ENCODE data around the gene PDE4DIP.
"Not testable (repeated sequence)": the region's sequence is repeated elsewhere in the genome, so short reads cannot be mapped to it uniquely, and the experiment has no call there.

The PDE4DIP gene

GRCh38 chr1:148844220-148844619 lies at the start of gene PDE4DIP:
PDE4DIP (plus strand) TSS chr1:148844428; CDS start chr1:148844775, 347 bp downstream.
- not testable (repeated sequence) for H2AFZ ChIP-seq (ENCODE audit: low read depth, low read length, severe bottlenecking); H4K20me1 ChIP-seq (ENCODE audit: low read depth, low read length); H3K36me3 ChIP-seq (ENCODE audit: low read length); H3K27ac ChIP-seq (ENCODE audit: low read depth, low read length); H3K27me3 ChIP-seq (ENCODE audit: low read length); H3K4me2 ChIP-seq (ENCODE audit: low read depth, low read length, poor library complexity, severe bottlenecking); H3F3A ChIP-seq (ENCODE audit: insufficient read depth); H3K9me3 ChIP-seq (ENCODE audit: insufficient read depth, low read length); H3K4me3 ChIP-seq (ENCODE audit: insufficient read depth, low read length, poor library complexity, severe bottlenecking); H3K79me2 ChIP-seq (ENCODE audit: insufficient read depth, low read length); H3K9ac ChIP-seq (ENCODE audit: low read length); H3K9me2 ChIP-seq (replicated peaks; ENCODE audit: insufficient read depth, low read length)

- not testable (repeated sequence) for H3K4me2 ChIP-seq (ENCODE audit: low read depth, low read length, poor library complexity, severe bottlenecking); H3K36me3 ChIP-seq (ENCODE audit: low read length); H3F3A ChIP-seq (ENCODE audit: insufficient read depth); H3K9me2 ChIP-seq (replicated peaks; ENCODE audit: insufficient read depth, low read length); H2AFZ ChIP-seq (ENCODE audit: low read depth, low read length, severe bottlenecking); H3K27ac ChIP-seq (ENCODE audit: low read depth, low read length); H4K20me1 ChIP-seq (ENCODE audit: low read depth, low read length); H3K9ac ChIP-seq (ENCODE audit: low read length); H3K4me3 ChIP-seq (ENCODE audit: insufficient read depth, low read length, poor library complexity, severe bottlenecking); H3K9me3 ChIP-seq (ENCODE audit: insufficient read depth, low read length); H3K79me2 ChIP-seq (ENCODE audit: insufficient read depth, low read length); H3K27me3 ChIP-seq (ENCODE audit: low read length)
These were observed 35.8 kb upstream of the PDE4DIP start for GRCh38 chr1:148808268-148808928.

GRCh38 chr1:148808929-148809283 lies 35.3 kb upstream of the PDE4DIP start:
- H3K27me3 ChIP-seq (ENCODE audit: low read length); H3K9me3 ChIP-seq (ENCODE audit: insufficient read depth, low read length); H3K4me2 ChIP-seq (ENCODE audit: low read depth, low read length, poor library complexity, severe bottlenecking); H3K9ac ChIP-seq (ENCODE audit: low read length); H2AFZ ChIP-seq (ENCODE audit: low read depth, low read length, severe bottlenecking); H3F3A ChIP-seq (ENCODE audit: insufficient read depth); H3K36me3 ChIP-seq (ENCODE audit: low read length); H4K20me1 ChIP-seq (ENCODE audit: low read depth, low read length); H3K9me2 ChIP-seq (replicated peaks; ENCODE audit: insufficient read depth, low read length); H3K4me3 ChIP-seq (ENCODE audit: insufficient read depth, low read length, poor library complexity, severe bottlenecking); H3K79me2 ChIP-seq (ENCODE audit: insufficient read depth, low read length); H3K27ac ChIP-seq (ENCODE audit: low read depth, low read length): not testable (repeated sequence)

- not testable (repeated sequence) for H3K9me2 ChIP-seq (replicated peaks; ENCODE audit: insufficient read depth, low read length); H3K27ac ChIP-seq (ENCODE audit: low read depth, low read length); H4K20me1 ChIP-seq (ENCODE audit: low read depth, low read length); H2AFZ ChIP-seq (ENCODE audit: low read depth, low read length, severe bottlenecking); H3K36me3 ChIP-seq (ENCODE audit: low read length); H3K9ac ChIP-seq (ENCODE audit: low read length); H3K4me2 ChIP-seq (ENCODE audit: low read depth, low read length, poor library complexity, severe bottlenecking); H3K9me3 ChIP-seq (ENCODE audit: insufficient read depth, low read length); H3F3A ChIP-seq (ENCODE audit: insufficient read depth); H3K4me3 ChIP-seq (ENCODE audit: insufficient read depth, low read length, poor library complexity, severe bottlenecking); H3K79me2 ChIP-seq (ENCODE audit: insufficient read depth, low read length); H3K27me3 ChIP-seq (ENCODE audit: low read length)
These were observed 22.0 kb upstream of the PDE4DIP start for GRCh38 chr1:148822180-148822579.

GRCh38 chr1:148823822-148824221 lies 20.4 kb upstream of the PDE4DIP start:
- H3K4me2 ChIP-seq (ENCODE audit: low read depth, low read length, poor library complexity, severe bottlenecking); H3F3A ChIP-seq (ENCODE audit: insufficient read depth); H3K9ac ChIP-seq (ENCODE audit: low read length); H3K27me3 ChIP-seq (ENCODE audit: low read length); H3K27ac ChIP-seq (ENCODE audit: low read depth, low read length); H3K36me3 ChIP-seq (ENCODE audit: low read length); H3K79me2 ChIP-seq (ENCODE audit: insufficient read depth, low read length); H3K9me3 ChIP-seq (ENCODE audit: insufficient read depth, low read length); H3K4me3 ChIP-seq (ENCODE audit: insufficient read depth, low read length, poor library complexity, severe bottlenecking); H3K9me2 ChIP-seq (replicated peaks; ENCODE audit: insufficient read depth, low read length); H4K20me1 ChIP-seq (ENCODE audit: low read depth, low read length); H2AFZ ChIP-seq (ENCODE audit: low read depth, low read length, severe bottlenecking): not testable (repeated sequence)

GRCh38 chr1:148825029-148825428 lies 19.2 kb upstream of the PDE4DIP start:
- not testable (repeated sequence) for H4K20me1 ChIP-seq (ENCODE audit: low read depth, low read length); H3K27me3 ChIP-seq (ENCODE audit: low read length); H3F3A ChIP-seq (ENCODE audit: insufficient read depth)

GRCh38 chr1:148828531-148828930 lies 15.7 kb upstream of the PDE4DIP start:
- not testable (repeated sequence) for H3K9me2 ChIP-seq (replicated peaks; ENCODE audit: insufficient read depth, low read length); H3K9ac ChIP-seq (ENCODE audit: low read length); H3K4me2 ChIP-seq (ENCODE audit: low read depth, low read length, poor library complexity, severe bottlenecking); H3K4me3 ChIP-seq (ENCODE audit: insufficient read depth, low read length, poor library complexity, severe bottlenecking); H3K9me3 ChIP-seq (ENCODE audit: insufficient read depth, low read length); H3K27ac ChIP-seq (ENCODE audit: low read depth, low read length); H3K27me3 ChIP-seq (ENCODE audit: low read length); H3F3A ChIP-seq (ENCODE audit: insufficient read depth); H3K79me2 ChIP-seq (ENCODE audit: insufficient read depth, low read length); H2AFZ ChIP-seq (ENCODE audit: low read depth, low read length, severe bottlenecking); H3K36me3 ChIP-seq (ENCODE audit: low read length); H4K20me1 ChIP-seq (ENCODE audit: low read depth, low read length)

More at GRCh38 chr1:148825029-148825428, 19.2 kb upstream of the PDE4DIP start:
- H3K79me2 ChIP-seq (ENCODE audit: insufficient read depth, low read length); H3K9ac ChIP-seq (ENCODE audit: low read length); H3K4me3 ChIP-seq (ENCODE audit: insufficient read depth, low read length, poor library complexity, severe bottlenecking); H3K27ac ChIP-seq (ENCODE audit: low read depth, low read length); H3K36me3 ChIP-seq (ENCODE audit: low read length); H2AFZ ChIP-seq (ENCODE audit: low read depth, low read length, severe bottlenecking); H3K4me2 ChIP-seq (ENCODE audit: low read depth, low read length, poor library complexity, severe bottlenecking); H3K9me3 ChIP-seq (ENCODE audit: insufficient read depth, low read length); H3K9me2 ChIP-seq (replicated peaks; ENCODE audit: insufficient read depth, low read length): not testable (repeated sequence)

- not testable (repeated sequence) for H3K4me3 ChIP-seq (ENCODE audit: insufficient read depth, low read length, poor library complexity, severe bottlenecking); H3K27ac ChIP-seq (ENCODE audit: low read depth, low read length); H3K9ac ChIP-seq (ENCODE audit: low read length); H3K27me3 ChIP-seq (ENCODE audit: low read length); H3F3A ChIP-seq (ENCODE audit: insufficient read depth); H3K9me2 ChIP-seq (replicated peaks; ENCODE audit: insufficient read depth, low read length); H3K4me2 ChIP-seq (ENCODE audit: low read depth, low read length, poor library complexity, severe bottlenecking); H3K36me3 ChIP-seq (ENCODE audit: low read length); H4K20me1 ChIP-seq (ENCODE audit: low read depth, low read length); H3K79me2 ChIP-seq (ENCODE audit: insufficient read depth, low read length); H2AFZ ChIP-seq (ENCODE audit: low read depth, low read length, severe bottlenecking); H3K9me3 ChIP-seq (ENCODE audit: insufficient read depth, low read length)
These were observed 15.3 kb upstream of the PDE4DIP start for GRCh38 chr1:148828962-148829361.

Data from SU-DHL-6 (cell line).